Measurements from ENCODE around the gene BBIP1. TPM values are rescaled to one million over a fixed set of nuclear protein-coding genes. Genes with fewer than 3 reads are reported as not detected.

Gene BBIP1
- total and polyA plus RNA-seq, 10 of the 15 experiments (the other 5 are each of a cell fraction or from before 2014, with no cell fraction given): 13.8 to 40.8 (median 31.3) TPM

GRCh38 chr10:110859973-110860376 lies 59.0 kb downstream of the BBIP1 start:
- FAIRE-seq: no peak
- no peak overlapping the region for H3K4me3 ChIP-seq
- TF ChIP-seq NFIC (IDR thresholded peaks at IDR 0.05; ENCODE audit: low read depth, low read length) (no peak), BACH1 (IDR thresholded peaks at IDR 0.05; ENCODE audit: borderline replicate concordance) (no peak), NR2C1 (IDR thresholded peaks at IDR 0.05) (no peak), TAF1 (IDR thresholded peaks at IDR 0.05; ENCODE audit: borderline replicate concordance, low read depth, low read length) (no peak), TCF3 (IDR thresholded peaks at IDR 0.05; ENCODE audit: borderline replicate concordance, insufficient read depth, low read depth, low read length) (no peak), IKZF1 (conservative IDR thresholded peaks at IDR 0.05) (peak; percentile 61; the same call in 1 of the 2 replicates), POLR2A (IDR thresholded peaks at IDR 0.05; ENCODE audit: low read depth, low read length) (no peak), STAT1 (conservative IDR thresholded peaks at IDR 0.05) (no peak), BCLAF1 (IDR thresholded peaks at IDR 0.05) (no peak), IRF3 (IDR thresholded peaks at IDR 0.05) (no peak), USF1 (IDR thresholded peaks at IDR 0.05; ENCODE audit: borderline replicate concordance, extremely low read length, insufficient read depth, low read depth, low read length) (no peak), PAX5 (IDR thresholded peaks at IDR 0.05; ENCODE audit: borderline replicate concordance, low read depth, low read length) (no peak), EED (IDR thresholded peaks at IDR 0.05; ENCODE audit: low read depth) (peak; percentile 49; the same call in 1 of the 2 replicates), SREBF1 (IDR thresholded peaks at IDR 0.05; ENCODE audit: low read length) (no peak), NFYB (IDR thresholded peaks at IDR 0.05; ENCODE audit: insufficient read depth, low read depth, low read length) (peak; percentile 49; the same call in 1 of the 2 replicates), CREB1 (IDR thresholded peaks at IDR 0.05; ENCODE audit: low read depth) (no peak), ESRRA (IDR thresholded peaks at IDR 0.05; ENCODE audit: low read length) (no peak), BMI1 (IDR thresholded peaks at IDR 0.05; ENCODE audit: borderline replicate concordance) (no peak), RUNX3 (IDR thresholded peaks at IDR 0.05; ENCODE audit: low read length) (peak; percentile 45)

More at GRCh38 chr10:110859973-110860376, 59.0 kb downstream of the BBIP1 start:
- ChIA-PET CTCF (interaction anchor here (1.0 to 5.4 kb wide), 8 partner anchors 8 to 57 kb away, joined by 3 to 68 read pairs (median 6); partner anchors contain the start of gene PDCD4), POLR2A (interaction anchor here (0.6 to 6.7 kb wide), 9 partner anchors 8 to 86 kb away, joined by 3 to 145 read pairs (median 17); partner anchors contain the start of gene PDCD4), SMC1A (ENCODE audit: uncharacterized antibody, unreplicated experiment) (interaction anchor here (0.6 to 6.8 kb wide), 18 partner anchors 7 to 239 kb away, joined by 3 to 188 read pairs (median 12); partner anchors contain the start of genes BBIP1 and PDCD4), RAD21 (ENCODE audit: unreplicated experiment) (interaction anchor here (0.9 to 5.2 kb wide), 16 partner anchors 8 to 249 kb away, joined by 3 to 135 read pairs (median 7); partner anchors contain the start of genes BBIP1 and PDCD4)
- no TSS peak for BruUV-seq (replicated peaks)
- Histone ChIP-seq H3K9ac (ENCODE audit: control insufficient read depth, insufficient read depth, low read length) (peak overlapping the region; percentile 78), H3K36me3 (ENCODE audit: control insufficient read depth in 2 of 2, insufficient read depth in 2 of 2, low read length in 1 of 2) (no peaks in the 10 kb centered on the region), H3K27ac (ENCODE audit: control insufficient read depth, insufficient read depth) (peak overlapping the region; percentile 98), H3K79me2 (ENCODE audit: control insufficient read depth, insufficient read depth, low read length) (peaks cover 2% of the 10 kb centered on the region; the same call in 1 of the 2 replicates), H4K20me1 (ENCODE audit: control insufficient read depth, insufficient read depth) (no peaks in the 10 kb centered on the region), H3K27me3 (replicated peaks in 1 of 2; ENCODE audit: control insufficient read depth in 2 of 2, insufficient read depth in 2 of 2, low read length in 1 of 2) (no peaks in the 10 kb centered on the region), H2AFZ (ENCODE audit: control insufficient read depth, low read depth, low read length) (peak overlapping the region; percentile 15; the same call in 1 of the 2 replicates), H3K9me3 (replicated peaks; ENCODE audit: control insufficient read depth, insufficient read depth, low read length) (peaks cover 2% of the 10 kb centered on the region; the same call in 1 of the 3 replicates), H3K4me1 (ENCODE audit: control insufficient read depth, insufficient read depth, low read length) (peaks cover 72% of the 10 kb centered on the region), H3K4me2 (ENCODE audit: control insufficient read depth, insufficient read depth) (peak overlapping the region; percentile 95)
- in situ Hi-C loops (cut with MboI): no loop called here
- intact Hi-C loops (cut with micrococcal nuclease; ENCODE audit: unreplicated experiment): no loop called here
- ATAC-seq (peak; percentile 21), DNase-seq (ENCODE audit: low read depth, low spot score) (no peak)
- WGBS (ENCODE audit: insufficient coverage, insufficient replicate concordance, low lambda C conversion rate, missing lambda C conversion rate): 0% methylated on average over 1 of the region's 1 CpG

Measured in GM12878 (cell line).